B cell (primary cell): Measurements from ENCODE around the gene SMIM41. TPM values are rescaled to one million over a fixed set of nuclear protein-coding genes. Genes with fewer than 3 reads are reported as not detected.

Experiments used
- ATAC-seq: fragments of 200-7000 bp; cut with Tn5 transposase; one replicate; pipeline ENCODE4 v1.10.0; 2021; ENCODE audit warnings: low read depth, mild to moderate bottlenecking, moderate number of reproducible peaks, moderate library complexity
- CTCF ChIA-PET: fragments of 350-600 bp; sonication (Branson Sonifier 250); formaldehyde crosslinking; loops from one replicate; lab custom pipeline; 2021; ENCODE audit warnings: antibody characterized with exemption, inconsistent platforms; lab: Charles Lee
- POLR2A ChIA-PET: fragments of 350-600 bp; sonication (Branson Sonifier 250); formaldehyde crosslinking; loops from one replicate; lab custom pipeline; 2021; ENCODE audit warnings: antibody characterized with exemption; lab: Charles Lee
- DNase-seq: peaks from one replicate; pipeline ENCODE4 v3.0.0; 2013
- H2AFZ ChIP-seq: 2 replicates; pipeline ENCODE4 v1.6.1; 2012; ENCODE audit warnings: mild to moderate bottlenecking, low read depth, low read length; ENCODE audit not compliant: insufficient read depth, poor library complexity, severe bottlenecking
- H3K27ac ChIP-seq, 2 donors: 1 replicate in 1 of 2; 2 replicates in 1 of 2; pipeline ENCODE4 v1.5.1; 2012 to 2013; ENCODE audit warnings: low read length in 2 of 2, mild to moderate bottlenecking in 2 of 2, moderate library complexity in 1 of 2
- H3K27me3 ChIP-seq, 4 experiments: fragments of 200-600 bp in 1 of 4; sonication (generic) in 1 of 4; replicated peaks in 1 of 4; 1 replicate in 2 of 4; 2 replicates in 2 of 4; pipeline versions ENCODE4 v1.6.1 to v1.7.0; 2013 to 2016; ENCODE audit warnings: low read length in 3 of 4, mild to moderate bottlenecking in 2 of 4, mixed read lengths in 1 of 4, moderate library complexity in 1 of 4; ENCODE audit not compliant: insufficient read depth in 4 of 4, control insufficient read depth in 3 of 4; ENCODE audit errors: control extremely low read depth in 1 of 4
- H3K36me3 ChIP-seq, 2 experiments: replicated peaks in 1 of 2; 1 replicate in 1 of 2; 2 replicates in 1 of 2; pipeline versions ENCODE4 v1.6.1 to v1.7.1; 2013; ENCODE audit warnings: low read length in 1 of 2; ENCODE audit not compliant: insufficient read depth in 2 of 2, control insufficient read depth in 1 of 2; ENCODE audit errors: control extremely low read depth in 1 of 2, extremely low read depth in 1 of 2
- H3K4me1 ChIP-seq, 2 donors: fragments of 200-600 bp in 1 of 2; sonication (generic) in 1 of 2; 1 replicate in 1 of 2; 2 replicates in 1 of 2; pipeline versions ENCODE4 v1.5.1 to v1.6.1; 2013 to 2017; ENCODE audit warnings: low read length in 2 of 2; ENCODE audit not compliant: control insufficient read depth in 2 of 2, insufficient read depth in 2 of 2
- H3K4me2 ChIP-seq: replicated peaks from 2 replicates; pipeline ENCODE3; 2012; ENCODE audit warnings: mild to moderate bottlenecking, low read depth, low read length; ENCODE audit not compliant: poor library complexity, severe bottlenecking
- H3K4me3 ChIP-seq, 5 experiments: fragments of 200-600 bp in 1 of 5; sonication (generic) in 1 of 5; 1 replicate in 3 of 5; 2 replicates in 2 of 5; pipeline versions ENCODE4 v1.5.1 to v1.7.0; 2011 to 2016; ENCODE audit warnings: low read length in 4 of 5, mild to moderate bottlenecking in 4 of 5, low read depth in 2 of 5, control low read depth in 1 of 5, moderate library complexity in 1 of 5; ENCODE audit not compliant: insufficient read depth in 1 of 5; ENCODE audit errors: control extremely low read depth in 1 of 5, extremely low read depth in 1 of 5
- H3K79me2 ChIP-seq: fragments of 200-600 bp; sonication (generic); one replicate; pipeline ENCODE4 v1.6.0; 2016; ENCODE audit warnings: low read length; ENCODE audit not compliant: control insufficient read depth, insufficient read depth
- H3K9ac ChIP-seq: fragments of 200-600 bp; sonication (generic); 2 replicates; pipeline ENCODE4 v1.6.1; 2017; ENCODE audit warnings: mild to moderate bottlenecking, low read length, moderate library complexity
- H3K9me3 ChIP-seq, 3 donors: one replicate each; pipeline versions ENCODE4 v1.6.1 to v1.7.1; 2013; ENCODE audit warnings: low read length in 2 of 3; ENCODE audit not compliant: control insufficient read depth in 2 of 3, insufficient read depth in 1 of 3; ENCODE audit errors: control extremely low read depth in 1 of 3
- H4K20me1 ChIP-seq: 2 replicates; pipeline ENCODE4 v1.6.0; 2012; ENCODE audit warnings: mild to moderate bottlenecking, low read length; ENCODE audit not compliant: insufficient read depth, control insufficient read depth, poor library complexity, severe bottlenecking
- H3K27ac Mint-ChIP-seq: one replicate; pipeline ENCODE4 v1.8.0; 2021; ENCODE audit warnings: mixed read lengths
- H3K27me3 Mint-ChIP-seq: one replicate; pipeline ENCODE4 v1.8.0; 2021; ENCODE audit warnings: mixed read lengths
- H3K4me1 Mint-ChIP-seq: one replicate; pipeline ENCODE4 v1.8.0; 2021; ENCODE audit warnings: mixed read lengths
- H3K4me3 Mint-ChIP-seq: one replicate; pipeline ENCODE4 v1.8.0; 2021; ENCODE audit warnings: mixed read lengths
- H3K9me3 Mint-ChIP-seq: one replicate; pipeline ENCODE4 v1.8.0; 2022; ENCODE audit warnings: mixed read lengths; ENCODE audit not compliant: insufficient read depth
- EZH2 ChIP-seq: IDR thresholded peaks from 2 replicates; pipeline ENCODE4 v1.6.1; 2012; ENCODE audit warnings: borderline replicate concordance, low read depth, mild to moderate bottlenecking, moderate library complexity, low read length; ENCODE audit not compliant: insufficient read depth, poor library complexity, severe bottlenecking
- WGBS: methylation state at CpG from one replicate; pipeline ENCODE4 v1.1.5; 2013; ENCODE audit warnings: missing lambda C conversion rate; ENCODE audit not compliant: insufficient coverage; 5-methylcytosine and 5-hydroxymethylcytosine counted together
- intact Hi-C: fragments of 100-400 bp; cut with micrococcal nuclease; formaldehyde crosslinking; loops from one replicate; pipeline ENCODE4 v1.10.0; 2022
- polyA plus RNA-seq: library from polyadenylated mRNA; depleted of rRNA; stranded (reverse); fragments of >200 nt; gene quantifications from 2 replicates; pipeline ENCODE4 v1.2.3, GENCODE V29; 2012
- total RNA-seq, 2 donors: library from RNA; stranded (reverse); fragments of 120-200 nt in 1 of 2; gene quantifications; 1 replicate in 1 of 2; 2 replicates in 1 of 2; pipeline versions ENCODE4 v1.2.3 to v1.2.4, GENCODE V29; 2013 to 2022
- TF ChIP-seq, protein P1 (sequence below): fragments of 200-600 bp; IDR thresholded peaks from one replicate; pipeline ENCODE4 v1.8.0; 2022; ENCODE audit warnings: antibody characterized with exemption, mild to moderate bottlenecking

The SMIM41 gene
- total and polyA plus RNA-seq, 2 donors (not counting 1 experiment from before 2014, with no cell fraction given) = 0.12 TPM; not detected in 1

DNA sequence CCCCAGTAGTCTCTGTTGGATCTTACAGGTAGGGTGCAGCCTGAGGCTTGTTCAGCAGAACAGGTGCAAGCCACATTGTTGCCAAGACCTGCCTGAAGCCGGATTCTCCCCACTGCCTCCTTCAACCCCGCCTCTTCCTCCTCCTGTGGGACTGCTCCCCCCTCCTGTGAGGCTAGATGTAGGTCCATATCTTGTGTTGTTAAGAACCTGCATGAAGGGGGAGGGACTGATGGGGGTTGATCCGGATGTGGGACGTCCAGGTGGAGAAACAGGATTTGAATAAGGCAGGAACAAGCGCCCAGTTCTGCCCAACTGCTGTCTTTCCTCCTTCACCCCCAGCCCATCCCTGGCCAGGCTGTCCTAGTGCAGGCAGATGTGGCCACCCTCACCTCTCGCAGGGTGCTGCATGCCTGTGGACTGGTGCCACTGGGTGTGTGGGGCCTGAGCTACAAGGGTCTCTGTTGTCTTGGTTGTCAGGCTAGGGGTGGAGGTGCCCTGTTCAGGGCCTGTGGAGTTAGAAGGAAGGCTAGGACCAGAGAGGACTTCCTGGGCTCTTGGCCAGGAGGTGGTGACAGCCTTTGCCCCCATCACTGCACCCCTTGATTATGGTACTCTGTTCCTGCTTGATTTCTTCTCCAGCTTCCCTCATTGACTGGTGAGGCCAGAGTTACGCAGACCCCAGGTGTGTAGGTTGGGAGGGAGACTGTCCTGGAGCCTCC, 26.9 kb upstream of the SMIM41 start:
- peak overlapping the region in 3 of 5 experiments; percentile 74 to 92 (median 86) for H3K4me3 ChIP-seq

More for the DNA sequence above, 26.9 kb upstream of the SMIM41 start:
- H3K9ac ChIP-seq = peak overlapping the region; percentile 80
- intact Hi-C loops = no loop called here
- no peak for ATAC-seq
- H3K27me3 ChIP-seq = no peaks in the 10 kb centered on the region
- TF ChIP-seq EZH2 = no peak
- TF ChIP-seq, protein P1, sequence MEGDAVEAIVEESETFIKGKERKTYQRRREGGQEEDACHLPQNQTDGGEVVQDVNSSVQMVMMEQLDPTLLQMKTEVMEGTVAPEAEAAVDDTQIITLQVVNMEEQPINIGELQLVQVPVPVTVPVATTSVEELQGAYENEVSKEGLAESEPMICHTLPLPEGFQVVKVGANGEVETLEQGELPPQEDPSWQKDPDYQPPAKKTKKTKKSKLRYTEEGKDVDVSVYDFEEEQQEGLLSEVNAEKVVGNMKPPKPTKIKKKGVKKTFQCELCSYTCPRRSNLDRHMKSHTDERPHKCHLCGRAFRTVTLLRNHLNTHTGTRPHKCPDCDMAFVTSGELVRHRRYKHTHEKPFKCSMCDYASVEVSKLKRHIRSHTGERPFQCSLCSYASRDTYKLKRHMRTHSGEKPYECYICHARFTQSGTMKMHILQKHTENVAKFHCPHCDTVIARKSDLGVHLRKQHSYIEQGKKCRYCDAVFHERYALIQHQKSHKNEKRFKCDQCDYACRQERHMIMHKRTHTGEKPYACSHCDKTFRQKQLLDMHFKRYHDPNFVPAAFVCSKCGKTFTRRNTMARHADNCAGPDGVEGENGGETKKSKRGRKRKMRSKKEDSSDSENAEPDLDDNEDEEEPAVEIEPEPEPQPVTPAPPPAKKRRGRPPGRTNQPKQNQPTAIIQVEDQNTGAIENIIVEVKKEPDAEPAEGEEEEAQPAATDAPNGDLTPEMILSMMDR = no peak
- H4K20me1 ChIP-seq = peaks cover 39% of the 10 kb centered on the region
- POLR2A ChIA-PET = no interaction called here
- H3K4me1 ChIP-seq = peaks cover 22 to 35% of the 10 kb centered on the region in 2 donors
- peaks cover 6% of the 10 kb centered on the region for H3K79me2 ChIP-seq
- CTCF ChIA-PET = interaction anchor here (0.6 to 2.7 kb wide), 7 partner anchors 17 to 32 kb away, joined by 3 to 49 read pairs (median 11); partner anchors contain the start of gene ATG101
- H3K9me3 ChIP-seq = no peaks in the 10 kb centered on the region
- H3K36me3 ChIP-seq = peaks cover 0 to 24% of the 10 kb centered on the region in 2 experiments
- Mint-ChIP-seq H3K4me3 (peak overlapping the region; percentile 100), H3K27ac (peak overlapping the region; percentile 99), H3K4me1 (peaks cover 42% of the 10 kb centered on the region), H3K9me3 (no peaks in the 10 kb centered on the region), H3K27me3 (no peaks in the 10 kb centered on the region)
- peak overlapping the region; percentile 34 to 99 for H3K27ac ChIP-seq
- H3K4me2 ChIP-seq = peak overlapping the region; percentile 97
- no peak overlapping the region for H2AFZ ChIP-seq
- 100% methylated on average over 2 of the region's 7 CpGs for WGBS
- DNase-seq = peak; percentile 59
